NT2/D1 (cell line): ENCODE measurements around the gene TMEM126B.

ENCODE experiments used
- SUZ12 ChIP-seq: IDR thresholded peaks from 2 replicates; pipeline ENCODE4 v1.6.1; 2011; ENCODE audit not compliant: insufficient read length, insufficient read depth; ENCODE audit errors: extremely low read depth
- YY1 ChIP-seq: IDR thresholded peaks from 2 replicates; pipeline ENCODE4 v1.6.1; 2011; ENCODE audit not compliant: insufficient read length, insufficient read depth

GRCh38 chr11:85647604-85648299 lies 19.4 kb downstream of the TMEM126B start, which contains the start of gene TMEM126A:
- TF ChIP-seq YY1: peak; percentile 83
- no peak for TF ChIP-seq SUZ12
